NT2/D1 (cell line): ENCODE results near the gene IL34.

ENCODE experiments used
- DNase-seq: peaks from one replicate; pipeline ENCODE4 v3.0.0-alpha.2; 2011; ENCODE audit warnings: low read depth, low spot score
- H3K27me3 ChIP-seq: 2 replicates; pipeline ENCODE4 v1.6.0; 2011; ENCODE audit warnings: mild to moderate bottlenecking; ENCODE audit not compliant: insufficient read length, insufficient read depth
- H3K36me3 ChIP-seq: 2 replicates; pipeline ENCODE4 v1.6.1; 2011; ENCODE audit warnings: mild to moderate bottlenecking, low read length, mixed read lengths; ENCODE audit not compliant: insufficient read depth, insufficient read length
- H3K4me1 ChIP-seq: 2 replicates; pipeline ENCODE4 v1.5.1; 2011; ENCODE audit not compliant: insufficient read depth, insufficient read length
- H3K4me3 ChIP-seq: 2 replicates; pipeline ENCODE4 v1.5.1; 2011; ENCODE audit warnings: low read depth; ENCODE audit not compliant: insufficient read length
- H3K9ac ChIP-seq: 2 replicates; pipeline ENCODE4 v1.6.0; 2011; ENCODE audit warnings: low read depth; ENCODE audit not compliant: insufficient read length
- H3K9me3 ChIP-seq: 2 replicates; pipeline ENCODE4 v1.5.1; 2011; ENCODE audit warnings: mild to moderate bottlenecking, low read length; ENCODE audit not compliant: insufficient read depth
- SUZ12 ChIP-seq: IDR thresholded peaks from 2 replicates; pipeline ENCODE4 v1.6.1; 2011; ENCODE audit not compliant: insufficient read length, insufficient read depth; ENCODE audit errors: extremely low read depth
- YY1 ChIP-seq: IDR thresholded peaks from 2 replicates; pipeline ENCODE4 v1.6.1; 2011; ENCODE audit not compliant: insufficient read length, insufficient read depth
- ZNF274 ChIP-seq: IDR thresholded peaks from 2 replicates; pipeline ENCODE4 v1.6.1; 2011; ENCODE audit warnings: mild to moderate bottlenecking, low read depth, low read length

The IL34 gene

GRCh38 chr16:70706948-70707465 is 60.6 kb downstream of the IL34 start:
- Histone ChIP-seq H3K36me3 (peaks cover 23% of the 10 kb centered on the region), H3K4me3 (no peak overlapping the region), H3K9ac (no peak overlapping the region), H3K4me1 (peaks cover 45% of the 10 kb centered on the region), H3K27me3 (no peaks in the 10 kb centered on the region), H3K9me3 (no peaks in the 10 kb centered on the region)
- no peak for DNase-seq
- TF ChIP-seq ZNF274: no peak
- no peak for TF ChIP-seq SUZ12
- no peak for TF ChIP-seq YY1

DNA sequence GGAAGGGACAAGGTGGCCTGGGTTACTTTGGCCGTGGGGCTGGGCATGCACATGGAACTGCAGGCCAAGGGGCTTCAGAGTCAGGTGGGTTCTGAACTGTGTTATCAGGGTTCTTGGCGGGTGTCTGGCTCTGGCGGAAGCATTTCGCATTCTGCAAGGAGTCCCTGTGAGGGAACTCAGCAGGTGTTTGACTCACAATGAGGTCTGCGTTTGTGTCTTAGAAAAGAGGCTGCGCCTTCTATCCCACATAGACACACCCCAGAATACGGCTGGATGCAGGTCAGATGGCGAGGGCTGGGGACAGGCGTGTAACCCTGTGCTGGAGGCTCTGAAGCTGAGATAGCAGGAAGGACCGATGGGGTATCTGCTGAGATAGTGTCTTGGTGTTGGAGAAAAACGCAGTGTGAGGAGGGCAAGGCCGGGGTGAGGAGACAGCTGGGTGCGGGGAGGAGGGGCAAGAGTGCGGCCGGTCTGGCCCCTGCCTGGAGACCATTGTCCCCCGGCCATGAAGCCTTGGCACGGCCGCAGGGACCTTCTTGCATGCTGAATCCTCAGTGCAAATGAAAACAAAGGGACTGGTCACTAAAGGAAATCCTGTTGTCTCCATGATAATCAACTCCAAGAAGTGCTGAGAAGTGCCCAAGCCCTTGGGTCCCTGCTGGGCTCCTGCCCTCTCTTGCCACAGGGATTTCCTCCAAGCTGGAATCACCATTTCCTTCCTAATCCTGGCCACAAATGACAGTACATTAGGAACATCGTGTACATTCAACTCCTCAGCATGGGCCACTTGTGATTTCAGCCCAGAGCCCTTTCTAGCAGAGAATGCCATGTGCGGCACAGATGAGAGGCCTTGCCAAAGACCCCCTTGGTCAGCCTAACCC is 62.2 kb downstream of the IL34 start:
- no peak overlapping the region for H3K4me3 ChIP-seq
- TF ChIP-seq ZNF274 (no peak), SUZ12 (no peak), YY1 (no peak)
- H3K4me1 ChIP-seq: peaks cover 44% of the 10 kb centered on the region
- DNase-seq: no peak
- peak overlapping the region; percentile 13 for H3K9ac ChIP-seq
- no peaks in the 10 kb centered on the region for H3K9me3 ChIP-seq
- peaks cover 23% of the 10 kb centered on the region for H3K36me3 ChIP-seq
- no peaks in the 10 kb centered on the region for H3K27me3 ChIP-seq

- TF ChIP-seq YY1 (no peak), ZNF274 (no peak), SUZ12 (no peak)
- DNase-seq: no peak
- Histone ChIP-seq H3K9me3 (no peaks in the 10 kb centered on the region), H3K27me3 (no peaks in the 10 kb centered on the region), H3K36me3 (peaks cover 23% of the 10 kb centered on the region), H3K4me1 (peaks cover 42% of the 10 kb centered on the region), H3K9ac (no peak overlapping the region), H3K4me3 (no peak overlapping the region)
These were observed 63.1 kb downstream of the IL34 start for GRCh38 chr16:70709457-70709856.

DNA sequence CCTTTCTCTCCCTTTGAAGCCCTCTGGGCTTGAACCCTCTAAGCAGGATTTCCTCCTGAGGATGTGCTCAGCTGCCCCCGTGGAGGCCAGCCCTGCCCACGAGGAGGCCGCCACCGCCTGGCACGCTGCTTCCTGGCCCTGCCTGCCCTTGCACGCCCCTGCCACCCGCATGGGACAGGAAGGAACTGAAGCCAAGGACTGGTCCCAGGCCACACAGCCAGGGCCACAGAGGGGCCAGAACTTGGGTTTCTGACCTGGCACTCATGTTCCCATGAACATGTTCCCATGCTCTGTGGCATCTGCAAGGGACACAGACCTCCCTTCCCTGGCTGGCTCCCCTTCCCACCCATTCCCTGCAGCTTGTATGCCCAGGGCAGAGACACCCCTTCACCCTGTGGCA is 63.6 kb downstream of the IL34 start:
- no peaks in the 10 kb centered on the region for H3K27me3 ChIP-seq
- H3K4me1 ChIP-seq: peaks cover 42% of the 10 kb centered on the region
- no peak for DNase-seq
- no peak overlapping the region for H3K4me3 ChIP-seq
- H3K36me3 ChIP-seq: peaks cover 23% of the 10 kb centered on the region
- no peaks in the 10 kb centered on the region for H3K9me3 ChIP-seq
- H3K9ac ChIP-seq: no peak overlapping the region
- TF ChIP-seq ZNF274 (no peak), YY1 (no peak), SUZ12 (no peak)
